Embryonic facial prominence (tissue), 1 donor: Measurements from ENCODE around the gene SDK2.

Experiments used
- DNase-seq: peaks from one replicate; pipeline ENCODE4 v3.0.0-alpha.2; 2016; ENCODE audit errors: extremely low spot score

Gene SDK2

DNA sequence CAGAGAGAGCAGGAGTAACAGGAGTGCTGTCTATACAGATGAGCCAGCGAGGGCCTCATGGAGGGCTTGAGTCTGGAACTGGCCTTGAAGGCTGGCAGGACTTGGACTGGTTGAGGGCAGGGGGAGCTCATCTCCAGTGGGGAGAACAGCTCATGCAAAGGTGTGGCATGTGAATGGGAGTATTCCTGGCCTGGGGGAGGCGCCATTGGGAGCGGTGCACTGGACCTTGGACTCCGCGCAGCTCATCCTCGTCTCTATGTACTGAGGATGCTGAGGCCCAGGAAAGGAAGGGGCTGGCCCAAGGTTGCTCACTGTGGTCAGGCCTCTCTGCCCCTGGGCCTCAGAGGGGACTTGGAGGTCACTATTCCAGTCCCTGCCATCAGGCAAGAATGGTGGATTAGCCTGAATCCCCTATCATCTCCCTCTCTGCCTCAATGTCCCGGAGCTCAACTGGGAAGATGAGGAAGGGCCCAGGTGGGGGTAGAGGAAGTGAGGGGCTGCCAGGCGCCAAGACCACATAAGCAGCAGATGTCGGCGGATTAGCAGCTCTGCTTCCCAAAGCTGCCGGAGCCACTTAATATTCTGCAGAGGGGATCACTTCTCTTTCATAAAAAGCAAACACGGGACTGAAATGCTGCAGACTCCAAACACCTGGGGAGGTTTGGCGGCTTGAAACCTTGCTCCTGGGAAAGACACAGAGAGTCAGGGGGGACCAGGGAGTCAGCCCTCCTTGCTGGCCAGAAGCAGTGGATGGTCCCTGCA is 88.9 kb downstream of the SDK2 start:
- no peak for DNase-seq

DNA sequence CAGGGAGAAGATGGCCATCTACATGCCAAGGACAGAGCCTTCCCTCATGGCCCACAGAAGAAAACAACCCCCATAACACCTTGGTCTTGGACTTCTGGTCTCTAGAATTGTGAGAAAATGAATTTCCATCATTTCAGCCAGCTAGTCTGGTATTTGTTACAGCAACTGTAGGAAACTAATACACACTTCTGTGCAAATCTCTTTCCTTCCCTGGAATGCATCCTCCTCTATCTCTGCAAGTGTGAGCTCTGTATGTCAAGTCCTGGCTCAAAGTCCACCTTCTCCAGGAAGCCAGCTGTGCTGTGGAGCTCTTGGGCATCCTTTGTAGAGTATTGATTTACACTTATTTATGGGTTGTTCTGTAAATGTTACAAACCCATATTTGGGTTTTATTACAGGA is 89.7 kb downstream of the SDK2 start:
- DNase-seq: no peak

DNA sequence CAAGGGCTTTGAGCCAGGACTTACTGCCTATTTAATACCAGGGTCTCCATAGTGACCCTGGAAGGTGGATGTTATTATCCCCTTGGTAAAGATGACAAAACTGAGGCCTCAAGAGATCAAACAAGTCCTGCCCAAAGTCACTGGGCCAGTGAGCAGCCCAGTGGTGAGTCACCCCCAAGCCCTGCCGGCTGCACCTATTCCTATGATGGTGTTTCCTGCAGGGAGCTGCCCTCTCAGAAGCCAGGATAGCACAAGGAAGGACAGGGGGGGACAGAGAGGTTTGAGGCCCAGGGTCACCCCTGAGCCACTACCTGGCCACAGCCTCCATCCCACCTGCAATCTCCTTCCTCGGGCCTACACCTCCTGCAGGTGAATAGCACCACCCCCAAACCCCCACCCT is 90.9 kb downstream of the SDK2 start:
- no peak for DNase-seq

DNA sequence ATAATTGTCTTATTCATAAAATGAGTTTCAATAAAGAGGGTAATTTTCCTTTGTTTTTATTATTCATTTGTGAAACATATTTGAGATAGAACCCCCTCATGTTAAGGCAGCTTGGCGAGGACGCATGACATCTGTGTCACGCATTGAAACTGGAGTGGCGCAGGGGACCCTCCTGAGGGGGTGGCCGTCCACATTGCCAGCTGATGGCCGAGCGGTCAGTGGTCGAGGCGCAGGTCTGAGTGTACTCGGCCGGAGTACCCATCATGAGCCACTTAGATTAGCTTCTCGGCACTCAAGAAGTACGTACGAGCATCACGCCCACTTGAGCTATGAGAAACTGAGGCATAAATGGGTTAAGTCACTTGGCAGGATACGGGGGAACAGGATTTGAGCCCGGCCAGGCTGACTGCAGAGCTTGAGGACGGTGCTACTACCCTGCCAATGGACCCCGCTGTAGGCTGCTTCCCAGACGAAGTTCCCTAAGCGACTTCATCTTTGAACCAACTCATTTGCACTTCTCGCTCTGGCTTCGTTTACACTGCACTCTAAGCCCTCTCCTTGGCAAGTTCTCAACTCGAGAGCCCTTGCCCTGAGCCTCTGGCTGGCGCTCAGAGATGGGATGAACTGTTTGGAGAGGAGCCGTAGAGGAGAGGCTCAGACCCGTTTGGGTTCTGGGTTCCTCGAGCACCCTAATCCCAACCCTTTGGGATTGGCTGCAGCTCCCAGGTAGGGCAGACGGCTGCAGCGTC is 91.8 kb downstream of the SDK2 start:
- DNase-seq: no peak

DNA sequence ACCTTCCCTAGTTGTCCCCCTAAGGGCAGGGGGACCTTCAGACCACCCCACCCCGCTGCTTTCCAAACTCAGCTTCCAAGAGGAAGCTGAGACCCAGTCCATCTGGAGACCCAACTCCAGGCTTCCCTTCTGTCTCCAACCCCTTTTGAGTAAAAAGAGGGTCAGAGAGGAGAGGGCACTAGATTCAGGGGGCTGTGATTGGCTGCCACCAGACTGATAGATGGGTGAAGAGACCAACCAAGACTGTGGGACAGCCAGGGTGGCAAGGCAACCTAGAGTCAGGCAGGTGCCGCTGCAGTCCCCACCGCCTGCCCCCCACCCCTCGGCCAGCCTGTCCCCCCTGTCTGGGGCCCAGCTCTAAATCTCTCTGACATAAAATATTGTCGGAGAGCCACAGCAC is 92.5 kb downstream of the SDK2 start:
- no peak for DNase-seq

DNA sequence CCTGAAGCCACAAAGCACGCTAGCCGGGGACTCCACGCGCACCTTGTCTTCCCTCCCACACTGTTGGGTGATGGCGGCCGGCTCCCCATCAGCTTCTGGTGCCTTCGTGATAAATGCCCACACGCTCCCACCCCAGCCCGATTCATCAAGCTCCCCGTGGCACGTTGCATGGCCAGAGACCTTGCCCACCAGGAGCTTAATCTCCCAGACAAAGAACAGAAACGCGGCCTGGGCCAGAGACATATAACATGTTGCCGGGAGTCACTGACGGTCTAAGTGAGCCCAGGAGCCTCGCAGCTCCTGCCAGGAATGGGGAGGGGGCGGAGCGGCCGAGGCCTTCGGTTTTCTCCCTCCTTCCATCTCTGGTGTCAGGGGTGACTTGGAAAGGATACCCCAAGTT is 93.1 kb downstream of the SDK2 start:
- no peak for DNase-seq

DNA sequence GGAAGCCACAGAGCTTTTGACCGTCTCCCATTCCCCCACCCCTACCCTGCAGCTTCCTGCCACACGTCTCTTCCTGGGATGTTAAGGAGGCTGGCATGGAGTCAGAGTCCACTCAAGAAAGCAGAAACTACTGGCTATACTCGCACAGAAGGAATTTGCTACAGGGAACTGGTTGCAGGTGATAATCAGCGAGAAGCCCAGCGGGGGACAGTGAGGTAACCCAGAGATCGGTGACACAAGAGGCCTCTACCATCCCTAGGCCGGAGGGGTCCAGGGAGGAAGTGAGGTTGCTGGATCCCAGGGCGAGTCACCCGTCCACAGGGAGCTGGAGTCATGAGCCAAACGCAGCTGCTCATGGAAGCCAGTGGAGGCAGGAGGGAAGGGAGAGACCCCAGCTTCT is 93.7 kb downstream of the SDK2 start:
- DNase-seq: no peak

DNA sequence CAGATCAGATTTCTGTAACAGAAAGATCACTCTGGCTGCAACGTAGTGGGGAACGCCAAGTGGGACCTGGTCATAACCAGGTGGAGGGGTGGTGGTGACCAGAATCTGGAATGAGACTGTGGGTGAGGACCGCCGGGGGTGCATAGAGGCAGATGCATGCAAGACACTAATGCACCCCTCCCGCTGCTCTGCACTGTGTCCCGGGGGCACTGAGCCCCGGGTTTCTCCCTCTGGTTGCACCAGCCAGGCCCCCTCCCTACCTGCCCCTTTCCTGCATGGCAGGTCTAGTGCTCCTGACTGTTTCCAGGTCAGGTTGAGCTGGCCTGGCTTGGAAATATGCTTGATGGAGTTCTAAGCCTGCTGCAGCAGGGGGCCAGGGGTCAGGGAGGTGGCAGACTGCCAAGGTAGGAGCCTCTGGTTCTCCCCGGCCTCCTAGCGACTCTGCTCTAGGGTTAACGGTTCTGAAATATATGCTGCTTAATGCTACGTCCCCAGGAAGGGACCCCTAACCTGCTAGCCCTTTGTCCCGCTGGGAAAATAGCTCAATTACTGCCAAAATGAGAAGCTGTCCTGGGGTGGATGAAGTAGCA is 94.3 kb downstream of the SDK2 start:
- no peak for DNase-seq

DNA sequence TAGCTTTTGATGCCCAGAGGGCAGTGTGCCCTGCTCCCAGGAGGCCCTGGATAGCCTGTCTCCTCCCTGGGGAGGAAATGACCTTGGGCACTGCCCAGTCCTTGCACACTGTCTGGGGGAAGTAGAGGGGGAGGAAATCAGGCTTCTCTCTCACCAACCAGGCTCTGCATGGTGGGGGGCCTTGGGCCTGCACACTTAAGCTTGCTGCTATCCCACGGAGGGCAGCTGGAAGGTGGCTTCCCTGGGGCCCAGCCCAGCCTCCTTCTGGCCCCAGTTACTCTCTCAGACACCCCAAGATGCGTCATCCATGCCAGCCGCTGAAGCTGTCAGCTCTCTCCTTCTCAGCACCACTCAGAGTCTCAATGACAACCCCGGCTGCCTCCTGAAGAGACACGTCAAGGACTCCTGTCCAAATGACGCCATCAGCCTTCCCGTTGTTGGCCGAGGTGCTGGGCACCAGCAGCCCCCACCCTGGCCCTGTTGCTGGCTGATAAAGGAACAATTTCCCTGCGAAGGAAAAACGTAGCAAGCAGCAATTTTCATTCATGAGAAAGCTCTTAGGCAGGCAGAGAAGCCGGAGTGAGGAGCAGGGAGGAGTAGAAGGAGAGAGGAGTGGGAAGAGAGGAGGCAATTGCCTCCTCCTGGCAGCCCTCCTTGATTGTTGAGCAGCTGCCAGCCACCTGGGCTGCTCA is 95.5 kb downstream of the SDK2 start:
- no peak for DNase-seq

DNA sequence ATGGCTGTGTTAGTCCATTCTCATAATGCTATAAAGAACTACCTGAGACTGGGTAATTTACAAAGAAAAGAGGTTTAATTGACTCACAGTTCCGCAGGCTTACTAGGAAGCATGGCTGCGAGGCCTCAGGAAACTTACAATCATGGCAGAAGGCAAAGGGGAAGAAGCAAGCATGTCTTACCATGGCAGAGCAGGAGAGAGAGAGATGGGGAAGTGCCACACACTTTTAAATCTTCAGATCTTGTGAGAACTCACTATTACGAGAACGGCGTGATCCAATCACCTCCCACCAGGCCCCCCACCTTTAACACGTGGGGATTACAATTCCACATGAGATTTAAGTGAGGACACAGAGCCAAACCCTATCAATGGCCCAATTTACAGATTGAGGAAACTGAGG is 96.5 kb downstream of the SDK2 start:
- DNase-seq: no peak

DNA sequence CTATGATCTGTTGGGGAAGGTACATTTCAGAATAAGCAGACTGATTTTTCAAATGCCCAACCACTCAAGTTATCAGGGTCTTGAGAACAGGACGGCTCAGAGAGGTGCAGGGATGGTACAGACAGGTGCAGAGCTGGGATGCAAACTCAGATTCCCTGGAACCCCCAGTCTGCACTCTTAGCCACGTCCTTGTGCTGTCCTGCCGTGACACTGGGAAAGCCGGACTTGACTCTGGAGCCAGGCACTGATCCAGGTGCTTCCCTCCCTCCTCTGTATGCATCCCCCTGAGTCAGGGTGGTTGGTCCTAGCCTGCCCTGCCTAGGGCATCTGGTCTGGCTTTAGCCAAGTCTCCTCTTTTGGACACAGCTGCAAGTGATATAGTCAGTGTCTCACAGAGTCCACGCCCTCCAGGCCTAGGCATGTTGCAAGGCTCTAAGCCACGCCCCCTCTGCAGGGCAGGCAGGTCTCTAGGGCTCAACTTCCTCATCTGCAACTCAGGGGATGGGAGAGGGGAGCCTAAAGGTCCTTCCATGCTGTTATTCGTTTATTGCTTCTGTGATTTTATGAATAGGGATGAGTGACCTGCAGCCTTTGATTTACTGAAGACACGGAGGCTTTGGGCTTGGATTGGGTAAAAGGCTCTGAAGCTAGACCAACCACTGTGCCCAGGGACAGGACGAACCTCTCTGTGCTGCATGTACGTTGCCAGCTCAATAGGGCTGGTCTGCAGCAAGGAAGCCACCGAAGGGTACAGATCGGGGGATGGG is 97.3 kb downstream of the SDK2 start:
- DNase-seq: no peak

DNA sequence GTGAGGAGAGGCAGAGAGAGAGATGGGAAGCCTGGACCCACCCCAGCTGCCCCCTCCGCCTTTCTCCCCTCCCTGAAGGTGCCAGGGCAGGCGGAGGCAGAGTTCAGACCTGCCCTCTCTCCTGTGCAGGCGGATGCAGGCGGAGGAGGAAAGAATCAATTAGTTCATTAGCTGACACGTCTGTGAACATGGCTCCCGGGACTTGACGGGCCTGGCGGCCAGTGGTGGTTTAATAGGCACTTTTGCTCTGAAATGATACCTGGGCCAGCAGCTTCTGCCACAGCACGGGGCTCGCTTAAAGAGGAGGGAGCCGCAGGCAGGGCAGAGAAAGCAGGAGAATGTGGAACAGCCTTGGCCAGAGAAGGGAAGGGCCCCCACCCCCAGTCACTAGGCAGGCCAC is 98.1 kb downstream of the SDK2 start:
- no peak for DNase-seq

DNA sequence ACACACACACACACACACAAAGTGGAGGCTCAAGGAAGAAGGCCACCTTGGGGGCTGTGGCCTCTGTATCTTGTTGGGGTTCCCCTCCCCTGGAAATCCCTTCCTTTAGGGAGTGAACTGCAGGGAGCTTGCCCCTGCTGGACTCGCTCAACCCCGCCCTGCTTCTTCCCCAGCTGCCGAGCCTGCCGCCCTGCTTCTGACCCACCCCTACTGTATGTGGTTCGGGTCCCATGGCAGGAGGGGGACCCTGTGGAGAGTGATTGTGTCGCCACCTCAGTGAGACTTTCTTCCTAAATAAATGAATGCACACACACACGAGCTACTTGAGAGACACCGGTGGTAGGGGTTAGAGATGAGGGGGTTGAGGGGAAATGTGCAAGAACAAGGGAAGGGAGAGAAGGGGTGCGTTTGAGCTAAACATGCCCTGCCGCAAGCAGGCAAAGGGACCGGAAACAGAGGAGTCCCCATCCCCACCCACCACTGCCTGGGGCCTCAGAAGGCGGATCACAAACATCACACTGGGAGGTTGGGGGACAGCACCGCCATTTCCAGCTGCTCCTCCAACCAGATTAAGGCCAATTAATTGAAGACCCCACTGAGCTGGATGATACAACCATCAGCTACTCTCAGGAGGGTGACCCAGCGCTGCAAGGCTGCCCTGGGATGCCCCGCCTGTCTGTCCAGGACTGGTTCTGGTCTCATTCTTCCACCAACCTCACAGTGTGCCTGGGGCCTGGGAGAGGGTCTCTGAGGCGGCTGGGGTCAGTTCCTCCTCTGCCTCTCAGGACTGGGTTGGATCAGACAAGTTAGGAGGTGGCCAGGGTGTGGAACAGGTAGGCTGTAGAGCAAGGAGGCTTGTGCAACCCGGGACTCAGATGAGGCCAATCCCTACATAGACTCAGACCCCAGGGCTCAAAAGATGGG is 98.9 kb downstream of the SDK2 start:
- no peak for DNase-seq

DNA sequence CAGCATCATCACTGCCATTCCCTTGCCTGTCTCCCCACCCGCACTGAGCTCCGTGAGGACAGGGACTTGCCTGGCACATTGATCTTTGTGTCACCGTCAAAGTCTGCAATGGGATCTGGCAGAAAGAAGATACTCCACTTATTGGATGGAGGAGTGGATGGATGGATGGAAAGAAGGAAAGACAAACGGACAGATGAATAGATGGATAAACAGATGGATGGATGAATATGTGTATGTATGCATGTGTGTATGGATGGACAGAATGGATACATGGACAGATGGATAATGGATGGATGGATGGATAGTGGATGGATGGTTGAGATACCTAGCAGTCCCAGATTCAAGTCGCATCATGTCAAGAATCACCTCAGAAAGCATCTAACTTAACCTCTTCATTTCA is 99.9 kb downstream of the SDK2 start:
- no peak for DNase-seq

DNA sequence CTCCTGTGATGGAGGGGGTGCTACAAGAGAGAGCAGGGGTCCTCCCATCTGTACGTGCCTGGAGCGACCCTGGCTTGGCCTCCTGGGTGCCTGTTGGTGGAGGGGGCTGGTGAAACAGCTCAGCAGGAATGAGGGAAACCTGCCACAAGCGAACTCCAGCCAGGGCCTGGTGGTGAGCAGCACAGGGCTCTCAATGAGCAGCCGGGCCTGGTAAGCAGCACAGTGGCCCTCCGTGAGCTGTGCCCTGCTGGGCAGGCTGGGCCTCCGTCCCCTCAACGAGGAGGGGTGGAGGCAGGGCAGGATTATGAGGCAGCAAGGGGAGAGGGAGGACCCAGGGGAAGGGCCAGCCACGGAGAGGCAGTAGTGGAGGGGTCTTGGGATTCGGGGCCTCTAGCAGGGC is 101.9 kb downstream of the SDK2 start:
- no peak for DNase-seq

DNA sequence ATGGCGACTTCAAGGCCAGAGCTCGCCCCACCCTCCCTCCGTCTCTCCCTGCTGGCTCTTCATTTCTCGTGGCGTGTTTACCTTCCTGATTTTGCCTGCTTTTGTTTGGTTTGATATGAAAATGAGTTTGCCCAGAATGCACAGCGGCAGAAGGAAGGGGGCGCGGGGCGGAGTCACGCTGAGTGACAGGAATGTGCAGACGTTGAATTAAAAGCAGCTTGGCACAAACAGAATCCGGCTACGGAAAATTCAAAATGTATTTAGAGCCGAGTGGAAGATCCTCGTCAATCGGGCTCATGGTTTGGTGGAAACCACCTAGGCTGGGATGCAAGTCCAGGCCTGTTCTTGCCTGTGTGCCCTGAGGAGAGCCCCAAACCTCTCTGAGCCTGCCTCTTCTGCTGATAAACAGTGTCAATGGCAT is 102.7 kb downstream of the SDK2 start:
- DNase-seq: no peak

DNA sequence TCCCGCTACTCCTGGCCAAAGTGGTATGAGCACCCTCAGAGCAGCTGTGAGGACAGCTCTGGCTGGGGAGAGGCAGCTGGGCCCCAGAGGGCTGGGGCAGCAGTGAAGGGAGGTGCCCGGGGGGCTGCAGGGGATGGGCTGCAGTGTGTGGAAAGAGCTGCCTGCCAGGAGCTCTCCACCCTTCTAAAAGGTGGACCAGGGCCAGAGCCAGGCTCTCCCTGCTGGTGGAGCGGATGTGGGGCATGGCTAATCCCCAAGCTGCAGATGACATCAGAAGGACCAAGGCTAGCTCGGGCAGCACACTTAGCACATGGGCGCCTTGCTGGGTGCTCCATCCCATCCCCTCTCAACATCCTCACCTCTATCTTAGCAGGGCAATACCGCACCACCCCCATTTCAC is 103.1 kb downstream of the SDK2 start:
- DNase-seq: no peak

DNA sequence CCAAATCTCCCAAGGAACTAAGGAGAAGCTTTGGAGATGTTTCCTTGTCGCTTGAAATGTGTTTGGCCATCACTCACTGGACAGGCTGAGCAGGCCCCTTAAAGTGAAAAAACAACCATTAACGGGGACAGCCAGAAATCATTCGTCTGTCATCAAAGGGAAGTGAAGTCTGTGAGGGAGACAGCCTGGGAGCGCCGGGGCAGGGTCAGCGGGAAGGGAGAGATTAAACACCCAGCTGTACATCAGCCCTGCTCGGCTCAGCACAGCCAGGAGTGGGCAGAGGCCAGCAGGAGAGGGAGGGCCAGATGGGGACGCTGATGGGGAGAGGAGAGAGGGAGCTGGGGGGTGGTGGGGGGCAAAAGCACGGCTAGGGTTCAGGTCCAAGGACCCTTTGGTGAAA is 105.1 kb downstream of the SDK2 start:
- DNase-seq: no peak

DNA sequence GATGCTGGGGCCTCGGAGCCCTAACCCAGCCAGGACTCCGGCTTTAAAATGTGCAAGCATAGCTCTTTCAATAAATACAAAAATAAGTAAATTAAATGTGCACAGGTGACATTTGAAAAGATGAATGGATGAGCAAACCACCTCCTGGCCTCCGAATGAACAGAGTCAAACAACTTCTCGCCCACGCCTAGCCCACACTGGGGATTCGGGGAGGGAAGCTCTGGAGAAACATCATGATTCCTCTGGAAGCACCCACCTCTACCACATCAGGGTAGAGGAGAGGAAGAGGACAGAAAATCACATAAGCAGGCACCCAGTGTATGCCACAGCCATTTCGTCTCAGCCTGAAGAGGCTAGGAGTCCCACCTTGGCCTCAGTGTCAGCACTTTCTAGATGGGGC is 105.8 kb downstream of the SDK2 start:
- no peak for DNase-seq

DNA sequence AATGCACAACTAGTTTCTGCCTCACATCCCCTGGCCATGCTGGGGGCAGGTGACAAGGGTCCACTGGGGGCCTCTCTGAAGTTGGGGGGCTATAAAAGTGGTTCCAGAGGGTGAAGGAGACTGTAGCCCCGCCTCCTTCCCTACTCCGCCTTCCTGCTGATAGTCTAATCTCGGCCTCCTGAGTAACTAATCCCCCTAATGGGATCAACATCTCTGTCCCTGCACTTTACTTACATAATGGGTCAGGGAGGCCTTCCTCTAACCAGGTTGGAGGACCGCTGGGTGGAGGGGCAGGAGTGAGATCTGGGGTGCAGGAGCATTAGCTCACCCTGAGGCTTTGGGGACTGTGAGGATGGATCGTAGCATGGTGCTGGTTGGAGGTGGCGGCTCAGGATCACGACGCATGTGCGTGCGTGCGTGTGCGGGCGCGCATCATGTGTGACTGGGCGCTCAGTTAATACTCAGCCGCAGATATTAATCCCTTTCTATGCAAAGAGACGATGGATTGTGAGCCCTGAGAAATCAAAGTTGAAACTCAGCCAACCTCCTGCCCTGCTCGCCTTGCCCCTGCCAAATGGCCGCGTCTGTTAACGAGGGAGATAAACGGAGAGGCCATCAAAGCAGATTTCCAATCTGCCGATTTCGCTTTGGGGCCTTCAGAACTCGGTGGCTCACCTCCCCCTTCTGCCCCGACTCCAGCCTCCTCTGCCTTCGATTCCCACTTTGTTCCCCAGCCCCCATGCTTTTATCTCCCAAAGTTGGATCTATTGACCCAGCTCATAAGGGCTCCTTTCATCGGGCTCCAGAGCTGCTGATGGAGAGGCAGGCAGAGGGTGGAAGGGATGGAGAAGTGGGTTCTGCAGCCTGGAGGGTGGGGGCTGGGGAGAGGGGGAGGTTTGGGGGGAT is 107.3 kb downstream of the SDK2 start:
- no peak for DNase-seq
